HG02759 (cell line): ENCODE data around the gene DNAH9.

ENCODE experiments used
- ATAC-seq: cut with Tn5 transposase; IDR thresholded peaks from one replicate; pipeline ENCODE4 v1.9.1; 2021; ENCODE audit warnings: mild to moderate bottlenecking, moderate library complexity; ENCODE audit not compliant: unreplicated experiment

Gene DNAH9

DNA sequence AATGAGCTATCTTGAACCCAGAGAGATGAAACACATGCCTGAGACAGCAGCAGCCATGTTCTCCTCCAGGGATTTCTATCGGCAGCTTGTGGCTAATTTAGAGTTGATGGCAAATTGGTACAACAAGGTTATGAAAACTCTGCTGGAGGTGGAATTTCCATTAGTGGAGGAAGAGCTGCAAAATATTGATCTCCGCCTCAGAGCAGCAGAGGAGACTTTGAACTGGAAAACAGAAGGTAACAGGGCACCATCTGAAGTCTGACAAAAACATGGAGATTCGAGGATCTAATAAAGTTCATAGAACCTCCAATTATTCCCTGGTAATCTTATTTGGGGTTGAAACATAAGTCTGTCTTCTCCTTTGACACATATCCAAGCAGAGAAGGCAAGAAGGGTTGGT lies 52.8 kb downstream of the DNAH9 start:
- ATAC-seq: no peak

DNA sequence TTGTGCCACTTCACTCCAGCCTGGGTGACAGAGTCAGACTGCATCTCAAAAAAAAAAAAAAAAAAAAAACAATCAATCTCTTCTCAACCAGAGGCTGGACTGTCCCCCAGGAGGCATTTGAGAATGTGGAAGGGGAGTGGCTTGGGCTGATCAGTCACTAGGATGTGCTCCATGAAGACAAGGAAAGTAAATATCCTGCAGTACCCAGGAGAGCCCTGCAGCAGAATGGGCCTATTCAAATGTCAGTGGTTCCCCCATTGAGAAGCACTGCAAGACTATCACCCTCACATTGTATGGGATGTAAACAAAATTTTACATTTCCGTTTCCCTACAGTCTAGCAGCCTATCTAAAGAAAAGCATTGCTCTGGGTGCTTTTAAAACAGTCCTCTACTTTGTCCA lies 70.3 kb downstream of the DNAH9 start:
- no peak for ATAC-seq

DNA sequence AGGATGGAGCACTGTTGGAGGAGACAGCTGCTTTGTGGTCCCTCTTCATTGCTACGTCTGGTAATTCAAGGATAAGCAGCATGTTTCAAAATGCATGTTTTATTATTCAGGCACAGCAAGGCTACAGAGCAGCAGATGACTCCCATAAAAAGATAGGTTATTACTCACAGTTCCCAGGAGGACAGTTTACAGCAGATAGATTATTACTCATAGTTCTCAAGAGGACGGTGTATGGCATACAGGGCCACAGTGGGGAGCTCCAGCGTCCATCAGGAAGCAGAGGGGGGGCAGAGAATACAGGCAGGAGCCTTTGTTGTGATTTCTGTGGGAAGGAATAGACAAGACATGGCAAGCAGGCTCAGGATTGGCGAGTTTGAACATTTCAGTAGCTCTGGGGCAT lies 72.9 kb downstream of the DNAH9 start:
- no peak for ATAC-seq

DNA sequence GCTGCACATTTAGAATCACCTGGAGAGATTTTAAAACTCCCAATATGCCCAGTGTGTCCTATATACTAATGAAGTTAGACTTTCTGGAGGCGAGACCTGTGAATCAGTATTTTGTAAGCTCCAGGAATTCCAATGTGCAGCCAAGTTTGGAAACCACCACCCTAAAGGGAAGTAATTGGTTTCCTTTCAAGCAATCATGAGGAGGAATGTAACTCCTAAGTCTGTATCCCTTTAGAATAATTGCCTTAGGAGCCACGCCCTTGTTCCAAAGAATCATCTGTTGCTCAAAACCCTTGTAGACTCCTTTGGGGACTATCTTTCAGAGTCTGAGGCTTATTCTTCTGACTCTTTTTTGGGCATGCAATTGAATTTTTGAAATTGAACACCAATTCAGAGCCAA lies 84.4 kb downstream of the DNAH9 start:
- no peak for ATAC-seq

DNA sequence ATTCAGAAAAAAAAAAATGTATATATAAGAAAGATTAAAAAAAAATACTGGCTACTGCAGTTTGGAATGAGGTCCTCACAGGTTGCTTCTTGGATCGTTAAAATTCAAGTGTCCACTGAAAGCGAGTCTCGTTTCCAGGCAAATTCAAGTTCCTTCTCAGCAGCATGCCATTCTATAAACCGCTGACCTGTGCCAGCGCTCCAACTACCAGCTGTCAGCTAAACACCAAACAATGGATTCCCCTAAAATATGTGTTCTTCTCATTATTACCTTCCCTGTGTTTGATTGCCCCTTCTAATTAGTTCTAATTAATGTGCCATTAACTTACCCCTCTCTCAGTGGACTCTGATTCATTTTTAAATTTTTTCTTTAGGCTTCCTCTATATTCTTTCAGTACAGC lies 92.4 kb downstream of the DNAH9 start:
- ATAC-seq: no peak

DNA sequence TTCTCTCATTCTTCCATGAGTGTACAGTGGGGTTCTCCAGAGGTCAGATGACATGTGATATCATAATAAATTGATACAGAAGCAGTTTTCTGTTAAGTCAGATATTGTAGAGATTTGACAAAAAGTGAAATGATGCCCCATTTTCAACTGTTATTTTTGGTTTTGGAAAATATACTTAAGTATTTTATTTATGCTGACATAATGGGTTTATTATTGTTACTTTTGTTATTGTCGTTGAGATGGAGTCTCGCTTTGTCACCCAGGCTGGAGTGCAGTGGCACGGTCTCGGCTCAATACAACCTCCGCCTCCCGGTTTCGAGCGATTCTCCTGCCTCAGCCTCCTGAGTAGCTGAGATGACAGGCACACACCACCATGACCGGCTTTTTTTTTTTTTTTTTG lies 94.4 kb downstream of the DNAH9 start:
- ATAC-seq: no peak

DNA sequence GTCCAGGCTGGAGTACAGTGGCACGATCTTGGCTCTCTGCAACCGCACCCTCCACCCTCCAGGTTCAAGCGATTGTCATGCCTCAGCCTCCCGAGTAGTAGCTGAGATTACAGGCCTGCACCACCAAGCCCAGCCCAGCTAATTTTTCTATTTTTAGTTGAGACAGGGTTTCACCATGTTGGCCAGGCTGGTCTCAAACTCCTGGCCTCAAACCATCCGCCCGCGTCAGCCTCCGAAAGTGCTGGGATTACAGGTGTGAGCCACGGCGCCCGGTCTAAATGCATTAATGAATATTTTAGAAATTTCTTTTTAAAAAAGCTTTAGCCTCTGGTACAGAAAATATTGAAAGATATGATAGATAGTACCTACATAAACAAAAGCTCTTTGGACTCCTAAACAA lies 95.0 kb downstream of the DNAH9 start:
- no peak for ATAC-seq

DNA sequence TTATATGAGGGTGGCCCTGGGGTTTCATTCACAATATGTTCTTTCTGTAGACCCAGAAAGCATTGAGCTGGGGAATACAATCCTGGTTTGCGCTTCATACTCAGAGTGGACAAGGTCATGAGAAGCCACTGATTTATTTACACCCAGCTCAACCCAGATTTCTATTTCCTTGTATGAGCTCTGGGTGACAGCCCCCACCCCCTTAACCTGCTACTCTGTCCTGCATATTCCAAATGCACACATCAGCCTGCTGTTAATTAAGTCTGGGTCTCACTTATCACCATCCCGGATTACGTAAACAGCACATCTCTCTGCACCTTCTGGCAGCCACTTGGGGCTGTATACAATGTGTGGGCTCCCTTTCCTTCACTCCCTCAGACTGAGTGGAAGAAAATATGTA lies 102.4 kb downstream of the DNAH9 start:
- no peak for ATAC-seq

DNA sequence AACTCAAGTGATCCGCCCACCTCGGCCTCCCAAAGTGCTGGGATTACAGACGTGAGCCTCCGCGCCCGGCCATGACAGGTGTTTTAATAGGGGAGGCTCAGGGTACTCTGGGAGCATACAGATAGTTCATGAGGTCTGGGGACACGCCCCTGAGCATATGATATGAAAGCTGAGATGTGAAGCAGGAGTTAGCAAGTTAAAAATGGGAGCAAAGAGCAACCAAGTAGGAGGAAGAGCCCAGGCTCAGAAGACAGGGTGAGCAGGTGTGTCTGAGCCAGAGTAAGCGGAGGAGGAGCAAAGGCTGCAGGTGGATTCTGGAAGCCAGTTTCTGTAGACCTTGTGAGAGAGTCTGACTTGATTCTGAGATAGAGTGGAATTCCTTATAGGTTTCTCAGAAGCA lies 103.6 kb downstream of the DNAH9 start:
- ATAC-seq: no peak

DNA sequence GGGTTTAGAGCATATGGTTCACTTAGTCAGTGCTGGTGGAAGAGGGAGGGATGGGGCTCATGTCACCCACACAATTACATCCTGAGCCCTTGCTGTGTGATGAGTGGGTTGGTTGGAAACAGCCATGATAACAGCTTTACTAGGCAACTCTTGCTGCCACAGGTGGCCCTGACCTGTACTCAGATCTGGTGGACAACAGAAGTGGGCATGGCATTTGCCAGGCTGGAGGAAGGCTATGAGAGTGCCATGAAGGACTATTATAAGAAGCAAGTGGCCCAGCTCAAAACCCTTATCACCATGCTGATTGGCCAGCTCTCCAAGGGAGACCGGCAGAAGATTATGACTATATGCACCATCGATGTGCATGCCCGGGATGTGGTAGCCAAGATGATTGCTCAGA lies 105.8 kb downstream of the DNAH9 start:
- no peak for ATAC-seq

DNA sequence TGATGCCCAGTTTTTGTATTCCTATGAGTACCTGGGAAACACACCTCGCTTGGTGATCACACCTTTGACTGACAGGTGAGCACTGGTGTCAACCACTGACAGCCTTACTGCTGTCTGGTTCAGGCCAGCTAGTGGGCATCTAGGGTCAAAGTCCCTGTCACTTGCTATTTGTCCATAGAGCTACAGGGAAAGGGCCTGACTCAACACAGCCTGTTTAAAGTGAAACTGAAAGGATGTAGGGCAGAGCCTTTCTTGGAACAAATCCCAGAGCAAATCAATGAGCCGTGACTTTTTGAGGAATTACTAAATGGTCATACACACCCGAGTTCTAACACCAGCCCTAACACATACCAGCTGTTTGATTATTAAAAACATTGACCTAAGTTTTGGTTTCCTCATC lies 106.8 kb downstream of the DNAH9 start:
- no peak for ATAC-seq

DNA sequence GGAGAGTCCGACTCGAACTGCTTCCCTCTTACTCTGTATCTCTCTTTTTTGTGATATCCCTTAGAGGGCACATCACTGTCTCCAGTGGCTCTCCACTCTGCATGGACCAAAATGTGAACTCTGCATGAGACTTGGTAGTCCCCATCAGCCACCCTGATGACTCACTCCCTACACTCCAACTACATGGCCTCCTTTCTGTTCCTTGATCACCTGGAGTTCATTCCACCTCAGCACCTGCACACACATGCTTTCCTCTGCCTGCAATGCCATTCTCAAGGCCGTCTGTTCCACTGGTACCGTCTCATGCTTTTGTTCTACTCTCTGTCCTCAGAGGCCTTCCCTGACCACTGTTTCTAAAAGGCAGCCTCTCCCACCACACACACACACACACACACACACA lies 109.3 kb downstream of the DNAH9 start:
- no peak for ATAC-seq

DNA sequence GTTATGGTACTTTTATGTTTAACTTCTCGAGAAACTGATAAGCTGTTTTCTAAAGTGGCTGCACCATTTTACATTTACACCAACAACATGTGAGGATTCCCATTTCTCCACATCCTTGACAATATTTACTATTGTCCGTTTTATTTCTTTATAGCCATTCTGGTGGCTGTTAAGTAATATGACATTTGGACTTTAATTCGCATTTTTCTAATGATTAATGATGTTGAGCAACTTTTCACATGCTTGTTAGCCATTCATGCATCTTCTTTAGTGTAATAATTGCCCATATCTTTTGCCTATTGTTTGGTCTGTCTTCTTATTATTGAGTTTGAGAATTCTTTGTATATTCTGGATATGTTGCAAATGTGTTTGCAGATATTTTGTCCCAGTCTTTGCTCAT lies 114.2 kb downstream of the DNAH9 start:
- ATAC-seq: no peak

DNA sequence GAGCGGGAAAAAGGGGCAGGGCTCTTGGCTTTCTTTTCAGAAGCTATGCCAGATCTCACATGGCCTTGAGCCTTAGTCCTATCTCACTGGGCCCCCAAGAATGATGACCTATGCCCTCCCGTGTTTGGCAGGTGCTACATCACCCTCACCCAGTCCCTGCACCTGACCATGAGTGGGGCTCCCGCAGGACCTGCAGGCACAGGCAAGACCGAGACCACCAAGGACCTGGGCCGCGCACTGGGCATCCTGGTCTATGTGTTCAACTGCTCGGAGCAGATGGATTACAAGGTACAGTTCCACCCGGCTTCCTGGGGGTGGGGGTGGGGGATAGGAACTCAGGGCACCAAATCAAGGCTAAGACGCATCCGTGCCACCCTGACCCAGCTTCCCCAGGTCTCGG lies 120.9 kb downstream of the DNAH9 start:
- no peak for ATAC-seq

DNA sequence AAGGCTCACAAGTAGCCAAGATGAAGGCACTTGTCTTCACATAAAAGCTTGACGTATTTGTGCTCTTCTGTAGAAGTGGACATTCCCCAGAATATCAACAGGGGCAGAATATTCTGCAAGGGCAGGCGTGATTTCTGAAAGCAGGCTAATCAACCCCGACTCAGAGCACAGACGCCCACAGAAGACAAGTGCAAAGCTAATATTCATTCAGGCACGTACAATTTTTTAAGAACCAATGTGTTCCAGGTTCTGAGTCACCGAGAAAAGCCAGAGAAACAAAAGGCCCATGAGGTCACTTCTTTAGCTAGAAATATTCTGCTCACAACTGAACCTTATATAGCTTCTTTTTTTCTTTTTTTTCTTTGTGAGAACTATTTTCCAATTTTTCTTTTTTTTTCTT lies 121.6 kb downstream of the DNAH9 start:
- no peak for ATAC-seq

DNA sequence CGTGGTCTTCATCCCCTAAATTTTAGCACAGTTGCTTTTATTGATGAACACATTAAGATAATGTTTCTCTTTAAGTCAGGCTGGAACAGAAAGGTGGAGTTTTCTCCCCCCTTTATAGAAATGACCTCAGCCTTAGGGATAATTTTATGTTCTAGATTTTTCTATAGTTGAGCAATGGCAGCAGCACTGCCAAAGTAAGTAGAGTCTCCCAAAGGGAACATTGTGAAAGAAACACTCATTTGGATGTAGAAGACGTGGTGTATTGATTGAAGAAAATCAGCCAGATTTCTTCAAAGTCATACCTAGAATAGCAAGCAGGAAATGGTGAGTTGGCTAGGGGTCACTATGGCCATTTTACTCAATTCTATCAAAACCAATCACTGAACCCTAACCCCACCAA lies 122.5 kb downstream of the DNAH9 start:
- no peak for ATAC-seq

DNA sequence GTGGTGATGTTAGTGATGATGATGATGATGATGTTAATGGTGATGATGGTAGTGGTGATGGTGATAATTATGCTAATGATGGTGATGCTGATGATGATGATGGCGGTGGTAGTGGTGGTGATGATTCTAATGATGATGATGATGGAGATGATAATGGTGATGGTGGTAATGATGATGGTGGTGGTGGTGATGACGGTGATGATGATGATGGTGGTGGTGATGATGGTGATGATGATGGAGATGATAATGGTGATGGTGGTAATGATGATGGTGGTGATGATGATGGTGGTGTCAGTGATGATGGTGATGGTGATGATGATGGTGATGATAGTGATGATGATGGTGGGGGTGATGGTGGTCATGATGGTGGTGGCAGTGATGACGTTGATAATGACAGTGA lies 132.5 kb downstream of the DNAH9 start:
- no peak for ATAC-seq

DNA sequence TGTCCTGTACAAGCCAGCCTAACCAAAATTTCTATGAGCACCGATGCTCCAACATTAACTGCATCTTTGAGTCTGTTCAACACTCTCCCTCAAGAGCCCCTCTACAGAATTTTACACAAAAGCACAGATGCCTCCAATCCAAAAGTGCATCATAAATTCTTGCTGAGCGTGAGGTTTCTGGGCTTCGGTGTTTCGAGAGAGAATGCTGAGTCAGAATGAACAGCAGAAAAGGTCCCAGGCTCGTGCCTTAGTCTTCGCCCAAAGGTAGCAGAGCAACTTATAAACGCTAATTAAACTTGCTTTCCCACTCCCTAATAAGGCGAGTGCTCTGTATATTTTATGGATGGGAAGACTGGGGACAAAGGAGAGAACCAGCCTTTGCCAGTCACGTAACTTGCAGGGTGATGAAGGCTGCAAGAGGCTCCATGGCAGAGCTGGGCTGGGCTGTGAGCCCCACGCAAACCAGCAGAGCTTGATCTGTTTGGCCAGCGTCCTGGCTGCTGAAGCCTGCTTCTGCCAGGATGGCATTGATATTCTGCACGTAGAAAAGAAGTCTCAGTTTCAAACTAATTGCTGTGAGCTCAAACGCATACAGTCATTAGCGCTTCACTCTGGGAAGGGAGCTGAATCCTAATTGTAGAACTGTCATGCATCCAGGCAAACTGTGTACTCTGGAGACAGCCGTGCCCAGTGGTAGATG lies 138.5 kb downstream of the DNAH9 start:
- no peak for ATAC-seq

DNA sequence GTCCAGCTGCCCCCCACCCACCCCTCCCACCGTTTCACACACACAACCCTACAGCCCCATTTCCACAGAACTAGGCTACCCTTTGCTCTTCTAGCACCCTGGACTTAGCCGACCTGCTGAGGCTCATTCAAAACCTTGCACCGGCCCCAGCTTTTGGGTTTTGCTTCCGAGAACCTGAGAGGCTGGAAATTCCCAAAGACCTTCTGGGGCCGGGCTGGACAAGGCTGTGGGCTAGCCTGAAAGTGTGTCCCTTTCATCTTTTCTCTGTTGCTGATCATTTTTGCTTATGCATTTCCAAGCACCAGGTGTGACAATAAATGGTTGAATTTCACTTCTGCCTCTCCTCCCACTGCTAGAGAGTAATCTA lies 139.0 kb downstream of the DNAH9 start:
- ATAC-seq: no peak

DNA sequence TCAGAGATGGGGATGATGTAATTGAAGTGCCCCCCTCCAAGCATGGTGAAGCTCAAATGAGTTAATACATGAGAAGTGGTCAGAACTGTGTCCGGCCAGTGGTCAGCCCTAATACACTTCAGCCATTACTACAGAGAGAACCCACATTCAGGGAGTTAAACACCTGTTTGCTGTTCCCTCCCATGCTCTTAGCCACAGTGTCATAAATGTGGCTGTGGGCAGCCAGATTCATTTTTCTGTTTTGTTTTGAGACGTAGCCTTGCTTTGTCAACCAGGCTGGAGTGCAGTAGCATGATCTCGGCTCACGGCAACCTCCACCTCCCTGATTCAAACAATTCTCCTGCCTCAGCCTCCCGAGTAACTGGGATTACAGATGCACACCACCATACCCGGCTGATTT lies 139.9 kb downstream of the DNAH9 start:
- no peak for ATAC-seq

DNA sequence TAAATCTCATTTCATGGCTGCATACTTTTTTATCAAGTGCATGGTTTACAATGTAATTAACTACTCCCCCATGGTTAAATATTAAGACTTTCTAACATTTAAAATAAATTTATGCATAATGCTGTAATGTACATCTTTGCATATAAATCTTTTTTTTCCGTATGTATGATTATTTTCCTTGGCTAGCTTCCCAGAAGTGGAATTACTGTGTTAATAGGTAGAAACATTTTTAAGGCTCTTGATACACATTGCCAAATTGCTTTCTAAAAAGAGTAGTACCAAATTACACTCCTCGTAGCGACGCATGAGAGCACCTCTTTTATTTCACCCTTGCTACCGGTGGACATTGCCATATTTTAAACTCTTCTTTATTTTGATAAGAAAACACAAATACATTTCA lies 141.1 kb downstream of the DNAH9 start:
- ATAC-seq: no peak

DNA sequence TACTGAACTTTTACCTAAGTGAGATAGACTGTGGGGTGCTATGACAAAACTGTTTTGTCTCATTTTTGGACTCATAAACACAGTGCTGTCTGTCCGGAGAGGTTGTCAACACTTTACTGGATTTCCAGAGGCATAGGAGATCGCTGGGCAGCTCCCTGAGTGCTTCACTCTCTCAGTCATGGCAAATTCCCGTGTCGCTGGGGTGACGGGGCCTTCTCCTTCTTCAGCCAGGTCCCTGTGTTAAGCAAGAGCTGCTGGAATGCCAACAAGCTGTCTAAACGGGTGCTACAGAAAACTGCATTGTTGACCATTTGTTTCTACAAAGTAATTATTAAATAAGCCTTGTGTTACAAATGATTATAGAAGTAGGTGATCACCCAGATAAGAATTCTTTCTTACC lies 141.6 kb downstream of the DNAH9 start:
- ATAC-seq: no peak

DNA sequence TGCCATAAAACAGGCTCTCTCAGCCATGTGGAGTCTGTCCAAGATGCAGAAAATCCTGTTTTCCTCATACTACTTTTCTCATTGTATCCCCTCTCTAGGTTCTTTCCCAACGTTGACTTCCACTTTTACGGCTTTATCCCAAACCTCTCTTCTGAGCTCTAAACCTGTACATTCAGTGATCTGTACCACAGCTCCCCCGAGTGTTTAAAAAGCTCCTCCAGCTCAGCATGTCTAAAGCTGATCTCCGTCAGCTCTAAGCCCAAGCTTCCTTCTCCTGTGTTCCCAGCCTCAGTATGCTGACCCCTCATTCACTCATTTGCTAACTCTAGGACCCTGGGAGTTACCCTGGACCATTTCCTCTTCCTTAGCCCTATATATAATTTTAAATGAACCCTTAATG lies 144.6 kb downstream of the DNAH9 start:
- no peak for ATAC-seq

DNA sequence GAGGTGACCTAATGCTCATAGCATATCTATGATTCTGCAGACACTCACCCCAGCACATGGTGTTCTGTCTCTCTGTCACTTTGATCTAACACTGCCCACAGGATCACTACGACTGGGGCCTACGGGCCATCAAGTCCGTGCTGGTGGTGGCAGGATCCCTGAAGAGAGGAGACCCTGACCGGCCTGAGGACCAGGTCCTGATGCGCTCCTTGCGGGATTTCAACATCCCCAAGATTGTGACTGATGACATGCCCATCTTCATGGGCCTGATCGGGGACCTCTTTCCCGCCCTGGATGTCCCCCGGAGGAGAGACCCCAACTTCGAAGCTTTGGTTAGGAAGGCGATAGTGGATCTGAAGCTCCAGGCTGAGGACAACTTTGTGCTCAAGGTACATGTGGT lies 146.4 kb downstream of the DNAH9 start:
- ATAC-seq: no peak
